NOMO-1 treated with dmso at 0.1 percent for 144 hours (cell line): ENCODE results near the gene SYF2.
"Not testable (repeated sequence)": the region's sequence is repeated elsewhere in the genome, so short reads cannot be mapped to it uniquely, and the experiment has no call there.

Experiments used
- DNase-seq: peaks from one replicate; lab custom pipeline; 2025; ENCODE audit not compliant: unreplicated experiment; lab: John Stamatoyannopoulos, UW

The SYF2 gene

DNA sequence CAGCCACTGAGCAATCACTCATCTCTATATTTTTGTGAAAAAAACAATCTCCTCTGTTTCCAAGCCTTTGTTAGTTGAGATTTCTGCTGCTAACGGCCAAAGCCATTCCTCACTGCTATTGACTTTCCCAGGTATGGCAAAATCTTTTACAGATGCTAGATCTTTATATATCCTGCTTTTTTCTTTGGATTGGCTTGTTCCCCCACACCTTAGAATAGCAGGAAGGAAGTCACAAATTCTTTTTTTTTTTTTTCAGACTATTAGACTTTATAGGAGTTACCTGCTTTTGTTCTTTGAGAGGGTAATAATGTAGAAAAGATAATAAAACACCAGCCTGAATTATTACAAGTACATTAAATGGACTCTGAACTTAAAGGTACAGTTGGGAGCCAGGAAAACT, 24.2 kb downstream of the SYF2 start:
- DNase-seq: no peak

DNA sequence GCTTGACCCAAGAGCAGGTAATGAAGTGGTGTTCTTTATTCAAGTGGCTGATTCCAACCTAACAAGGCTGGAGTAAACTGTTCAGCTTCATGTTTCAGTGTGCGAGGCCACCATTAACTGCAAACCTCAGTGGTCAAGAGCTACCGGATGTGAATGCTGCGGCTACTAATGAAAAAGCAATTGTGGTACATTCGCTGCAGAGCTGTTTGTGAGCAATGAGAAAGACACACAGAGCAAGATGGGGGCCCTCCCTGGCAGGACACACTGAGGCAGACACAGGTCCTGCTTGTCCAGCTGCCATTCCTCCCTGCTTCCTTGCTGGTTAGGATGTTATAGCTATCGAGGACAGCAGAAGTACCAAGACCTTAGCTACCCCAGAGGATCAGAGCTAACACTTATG, 26.1 kb downstream of the SYF2 start:
- DNase-seq: no peak

DNA sequence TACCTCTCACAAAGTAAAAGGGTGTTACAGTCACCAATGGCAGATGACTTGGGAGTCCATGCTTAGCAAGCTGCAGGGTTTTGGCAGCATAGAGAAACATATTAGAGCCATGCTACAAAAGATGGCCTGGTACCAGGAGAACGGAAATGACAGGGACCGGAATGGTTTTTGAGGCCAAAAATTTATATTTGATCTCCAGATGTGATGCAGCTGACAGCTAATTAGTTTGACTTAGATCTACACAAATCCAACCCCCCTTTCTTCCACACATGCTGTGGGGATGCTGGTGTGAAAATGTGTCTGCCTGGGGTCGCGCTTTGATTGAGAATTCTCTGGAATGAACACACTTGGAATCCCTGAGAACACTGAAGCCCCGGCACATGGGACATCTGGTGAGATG, 26.5 kb downstream of the SYF2 start:
- DNase-seq: no peak

DNA sequence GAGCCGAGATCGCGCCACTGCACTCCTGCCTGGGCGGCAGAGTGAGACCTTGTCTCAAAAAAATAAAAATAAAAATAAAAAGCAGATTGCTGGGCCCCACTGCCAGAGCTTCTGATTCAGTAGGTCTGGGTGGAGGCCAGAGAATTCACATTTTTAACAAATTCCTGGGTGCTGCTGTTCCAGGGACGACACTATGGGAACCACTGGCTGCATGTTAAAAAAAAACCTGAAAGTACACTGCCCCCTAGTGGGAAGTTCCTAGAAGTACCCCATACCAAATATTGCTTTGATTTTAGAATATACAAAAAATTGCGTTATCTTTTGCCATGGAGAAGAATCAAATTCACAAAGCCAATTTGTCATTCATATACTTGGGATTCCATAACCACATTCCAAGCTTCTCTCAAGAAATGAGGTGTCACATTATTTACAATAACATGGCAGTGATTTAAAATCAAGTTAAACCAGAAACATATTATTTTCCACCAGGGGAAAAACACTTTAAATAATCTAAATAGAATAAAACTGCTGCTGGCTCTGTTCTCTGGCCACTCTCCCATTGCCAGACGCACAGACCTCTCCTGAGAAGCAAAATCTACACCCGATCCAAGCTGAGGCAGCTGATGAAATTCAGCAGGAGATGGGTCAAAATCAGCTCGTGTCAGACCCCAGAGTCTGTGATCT, 27.4 kb downstream of the SYF2 start:
- no peak for DNase-seq

DNA sequence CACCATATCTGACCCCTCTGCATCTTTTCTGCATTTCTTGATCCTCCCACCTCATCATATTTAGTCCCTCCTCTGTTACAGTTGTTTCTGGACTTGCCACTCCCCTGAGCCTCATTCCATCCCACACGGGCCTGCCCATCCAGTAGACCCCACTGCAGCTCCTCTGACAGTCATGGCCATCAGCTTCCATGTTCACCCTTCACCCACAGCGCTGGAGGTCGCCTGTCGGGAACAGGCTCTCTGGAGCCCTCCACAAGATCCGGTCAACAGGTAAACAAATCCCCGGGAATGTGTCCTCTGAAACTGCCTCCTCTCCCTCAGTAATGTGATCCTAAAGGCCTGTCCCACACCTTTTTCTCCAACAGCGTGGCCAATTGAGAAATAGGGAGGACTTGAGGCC, 31.3 kb downstream of the SYF2 start:
- DNase-seq: no peak

- no peak for DNase-seq
Measured at GRCh38 chr1:25199819-25200620, 32.3 kb downstream of the SYF2 start.

DNA sequence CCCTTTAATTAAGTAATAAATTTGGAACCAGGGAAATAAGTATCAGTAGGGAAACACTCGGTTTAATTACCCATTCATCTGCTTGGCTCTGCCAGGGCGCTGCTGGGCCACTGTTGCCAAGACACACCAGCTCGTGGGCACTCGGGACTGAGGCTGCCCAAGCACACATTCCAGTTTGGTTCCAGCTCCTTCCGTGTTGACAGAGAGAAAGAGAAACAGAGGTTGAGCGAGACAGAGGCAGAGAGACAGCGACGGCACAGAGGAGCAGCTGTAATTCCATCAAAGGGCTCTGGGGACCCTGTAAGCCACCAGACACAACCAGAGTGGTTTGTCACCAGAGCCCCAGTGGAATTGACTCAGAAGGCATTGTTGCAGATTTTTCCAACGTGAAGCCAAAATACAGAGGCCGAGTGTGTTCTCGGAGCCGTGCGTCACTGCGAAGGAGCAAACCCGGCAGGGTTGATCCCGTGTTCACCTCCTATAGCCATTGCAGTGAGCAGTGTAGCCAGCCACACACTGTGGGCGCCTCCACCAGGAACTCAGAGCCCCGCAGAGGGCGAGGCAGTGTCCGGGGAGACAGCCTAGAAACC, 33.5 kb downstream of the SYF2 start:
- no peak for DNase-seq

GRCh38 chr1:25197982-25198662, 34.2 kb downstream of the SYF2 start:
- no peak for DNase-seq

- DNase-seq: no peak
Measured at GRCh38 chr1:25197235-25197975, 34.9 kb downstream of the SYF2 start.

- no peak for DNase-seq
Measured at GRCh38 chr1:25196830-25197229, 35.5 kb downstream of the SYF2 start.

- no peak for DNase-seq
Measured at GRCh38 chr1:25195835-25196234, 36.5 kb downstream of the SYF2 start.

DNA sequence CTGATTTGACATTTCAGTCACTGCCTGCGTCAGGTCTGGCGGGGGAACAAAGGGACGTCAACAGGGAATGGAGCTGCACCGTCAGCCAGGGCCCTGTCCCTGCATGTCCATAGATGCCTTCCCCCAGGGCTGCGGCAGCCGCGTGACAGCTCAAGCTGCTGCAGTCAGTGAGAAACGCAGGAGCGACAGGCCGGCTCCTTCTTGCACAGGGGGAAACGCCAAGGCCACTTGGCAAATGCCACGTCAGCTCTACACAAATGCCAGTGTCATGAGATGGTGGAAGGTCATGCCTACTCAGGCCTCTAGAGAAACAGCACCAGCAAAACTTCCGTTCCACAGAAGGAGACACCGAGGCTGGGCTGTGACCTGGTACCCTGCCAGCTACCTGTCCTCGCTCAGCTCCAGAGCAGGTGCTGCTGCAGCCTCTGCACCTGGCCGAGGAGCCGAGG, 37.7 kb downstream of the SYF2 start:
- DNase-seq: no peak

DNA sequence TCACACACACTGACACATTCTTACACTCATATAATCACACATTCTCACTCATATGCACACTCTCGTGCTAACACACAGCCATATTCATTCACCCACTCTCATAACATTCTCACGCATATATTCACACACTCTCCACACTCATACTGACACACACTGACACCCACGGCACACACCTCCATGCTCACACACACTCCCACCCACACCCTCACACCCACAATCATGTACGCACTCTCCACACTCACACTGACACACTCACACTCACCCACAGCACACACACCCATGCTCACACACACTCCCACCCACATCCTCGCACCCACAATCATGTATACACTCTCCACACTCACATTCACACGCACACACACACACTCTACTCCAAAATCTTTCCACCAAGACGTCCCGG, 38.2 kb downstream of the SYF2 start:
- DNase-seq: no peak

- no peak for DNase-seq
Measured at GRCh38 chr1:25193229-25193628, 39.1 kb downstream of the SYF2 start.

GRCh38 chr1:25192154-25192553, 40.1 kb downstream of the SYF2 start:
- DNase-seq: no peak

DNA sequence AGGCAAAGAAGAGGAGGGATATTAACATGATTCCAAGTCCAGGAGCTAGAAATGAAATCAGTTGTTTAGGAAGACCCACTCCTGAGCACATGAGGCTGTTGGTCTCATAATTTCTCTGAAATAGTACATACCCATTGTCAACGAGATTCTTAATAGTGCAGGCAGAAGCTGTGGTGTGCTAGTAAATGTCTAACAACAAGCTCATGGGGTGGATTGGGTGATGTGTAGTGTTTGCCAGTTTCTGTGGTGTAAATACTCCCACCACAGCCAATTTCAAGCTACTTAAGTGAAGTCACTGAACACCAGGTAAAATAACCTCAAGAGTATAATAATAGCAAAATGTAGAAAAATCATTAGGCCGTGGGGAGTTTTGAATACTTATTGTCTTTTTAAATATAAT, 42.0 kb downstream of the SYF2 start:
- DNase-seq: no peak

- DNase-seq: not testable (repeated sequence)
Measured at GRCh38 chr1:25187904-25188303, 44.4 kb downstream of the SYF2 start.

- no peak for DNase-seq
Measured at GRCh38 chr1:25187077-25187476, 45.2 kb downstream of the SYF2 start.

DNA sequence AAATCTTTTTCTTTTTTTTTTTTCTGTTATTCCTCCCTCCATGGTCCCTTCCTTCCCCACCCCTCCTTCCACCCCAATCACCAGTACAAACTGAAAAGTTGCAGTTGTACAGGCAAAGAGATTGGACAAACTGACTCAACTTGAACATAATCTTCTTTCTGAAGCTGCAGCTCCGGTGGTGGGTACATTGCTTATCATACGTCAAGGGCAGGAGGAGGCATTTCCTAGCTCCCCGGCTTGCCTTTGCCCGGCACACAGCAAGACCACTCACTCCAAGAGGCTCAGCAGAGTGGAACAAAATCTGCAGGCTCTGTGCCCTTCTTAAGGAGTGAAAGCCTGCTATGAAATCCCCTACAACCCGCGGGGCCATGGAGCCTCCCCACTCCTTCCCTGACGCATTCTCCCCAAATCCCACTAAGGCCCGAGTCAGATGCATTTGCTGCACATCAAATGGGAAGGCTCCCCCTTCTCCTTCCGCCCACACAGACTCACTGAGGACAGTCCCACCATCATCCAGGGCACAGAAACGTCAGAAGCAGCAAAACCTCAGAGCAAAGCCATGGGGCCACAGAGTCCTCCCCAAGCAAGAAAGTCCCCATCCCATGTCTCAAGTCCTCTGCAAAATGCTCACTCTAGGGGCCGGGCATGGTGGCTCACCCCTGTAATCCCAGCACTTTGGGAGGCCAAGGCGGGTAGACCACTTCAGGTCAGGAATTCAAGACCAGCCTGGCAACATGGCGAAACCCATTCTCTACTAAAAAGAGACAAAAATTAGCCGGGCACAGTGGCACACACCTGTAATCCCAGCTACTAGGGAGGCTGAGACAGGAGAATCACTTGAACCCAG, 45.9 kb downstream of the SYF2 start:
- no peak for DNase-seq
